Measurements from ENCODE around the gene TKTL1. TPM values are rescaled to one million over a fixed set of nuclear protein-coding genes. Genes with fewer than 3 reads are reported as not detected.

TKTL1 gene
- total RNA-seq, 4 donors from 2014 or later = 0.24 to 0.51 (median 0.34) TPM; not detected in 1

DNA sequence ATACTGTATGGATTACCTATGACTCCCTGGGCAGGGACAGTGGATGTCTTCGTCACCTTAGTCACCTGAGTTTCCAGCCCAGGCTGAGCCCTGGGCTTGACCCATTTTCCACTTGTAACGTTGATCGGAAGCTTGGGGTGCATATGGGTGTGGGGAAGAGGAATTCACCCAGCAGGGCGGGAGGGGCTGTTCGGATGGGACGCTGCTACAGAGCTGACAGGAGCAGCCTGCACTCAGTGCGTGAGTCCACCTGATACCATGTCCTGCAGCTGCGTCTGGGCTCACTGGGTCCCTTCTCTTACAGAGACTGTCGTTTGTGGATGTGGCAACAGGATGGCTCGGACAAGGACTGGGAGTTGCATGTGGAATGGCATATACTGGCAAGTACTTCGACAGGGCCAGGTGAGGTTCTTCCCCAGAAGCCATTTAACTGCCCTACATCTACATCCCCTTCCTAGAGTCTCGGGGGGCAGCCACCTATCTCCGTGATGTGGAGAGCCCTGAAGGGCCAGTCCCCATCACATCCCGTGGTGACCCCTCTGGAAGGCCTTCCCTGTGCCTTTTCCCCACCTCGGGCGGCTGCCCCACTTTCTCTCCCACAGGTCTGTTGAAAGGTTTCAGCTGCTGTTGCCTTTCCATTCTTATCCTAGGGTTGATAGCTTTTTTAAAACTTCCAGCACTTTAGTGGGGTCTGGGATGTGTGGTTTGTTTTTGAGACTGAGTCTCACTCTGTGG, 13.6 kb downstream of the TKTL1 start:
- Histone ChIP-seq H3K4me1 (no peaks in the 10 kb centered on the region), H3K9me3 (no peaks in the 10 kb centered on the region), H3K36me3 (no peaks in the 10 kb centered on the region), H3K27ac (no peak overlapping the region), H3K27me3 (no peaks in the 10 kb centered on the region), H3K4me3 (no peak overlapping the region)
- WGBS = 89% methylated on average over 10 of the region's 16 CpGs
- DNase-seq (ENCODE audit: low spot score in 2 of 2) = no peak
- TF ChIP-seq POLR2AphosphoS5 (IDR thresholded peaks at IDR 0.05) (no peak), EP300 (IDR thresholded peaks at IDR 0.05) (no peak), POLR2A (IDR thresholded peaks at IDR 0.05) (no peak), CTCF (IDR thresholded peaks at IDR 0.05) (no peak)

GRCh38 chrX:154310616-154311536, 15.3 kb downstream of the TKTL1 start:
- DNase-seq (ENCODE audit: low spot score in 2 of 2) = no peak
- TF ChIP-seq POLR2A (IDR thresholded peaks at IDR 0.05) = no peak
- no peak for TF ChIP-seq POLR2AphosphoS5 (IDR thresholded peaks at IDR 0.05)
- TF ChIP-seq EP300 (IDR thresholded peaks at IDR 0.05) = no peak
- TF ChIP-seq CTCF (IDR thresholded peaks at IDR 0.05) = no peak
- H3K27me3 ChIP-seq = no peaks in the 10 kb centered on the region
- H3K27ac ChIP-seq = no peak overlapping the region
- 86% methylated on average over 19 of the region's 19 CpGs for WGBS
- no peaks in the 10 kb centered on the region for H3K9me3 ChIP-seq
- H3K4me3 ChIP-seq = no peak overlapping the region
- no peaks in the 10 kb centered on the region for H3K36me3 ChIP-seq
- no peaks in the 10 kb centered on the region for H3K4me1 ChIP-seq

GRCh38 chrX:154312116-154312515, 16.5 kb downstream of the TKTL1 start:
- TF ChIP-seq EP300 (IDR thresholded peaks at IDR 0.05) = no peak
- no peak for TF ChIP-seq POLR2AphosphoS5 (IDR thresholded peaks at IDR 0.05)
- no peak for TF ChIP-seq POLR2A (IDR thresholded peaks at IDR 0.05)
- TF ChIP-seq CTCF (IDR thresholded peaks at IDR 0.05) = no peak
- H3K4me3 ChIP-seq = no peak overlapping the region
- WGBS = 88% methylated on average over 7 of the region's 7 CpGs
- DNase-seq (ENCODE audit: low spot score in 2 of 2) = no peak
- H3K9me3 ChIP-seq = no peaks in the 10 kb centered on the region
- H3K27me3 ChIP-seq = no peaks in the 10 kb centered on the region
- no peaks in the 10 kb centered on the region for H3K36me3 ChIP-seq
- no peaks in the 10 kb centered on the region for H3K4me1 ChIP-seq
- no peak overlapping the region for H3K27ac ChIP-seq

GRCh38 chrX:154313147-154313546, 17.6 kb downstream of the TKTL1 start:
- DNase-seq (ENCODE audit: low spot score in 2 of 2) = no peak
- H3K27ac ChIP-seq = no peak overlapping the region
- H3K9me3 ChIP-seq = no peaks in the 10 kb centered on the region
- no peaks in the 10 kb centered on the region for H3K36me3 ChIP-seq
- H3K27me3 ChIP-seq = no peaks in the 10 kb centered on the region
- H3K4me3 ChIP-seq = no peak overlapping the region
- no peak for TF ChIP-seq POLR2A (IDR thresholded peaks at IDR 0.05)
- TF ChIP-seq EP300 (IDR thresholded peaks at IDR 0.05) = no peak
- no peak for TF ChIP-seq POLR2AphosphoS5 (IDR thresholded peaks at IDR 0.05)
- no peak for TF ChIP-seq CTCF (IDR thresholded peaks at IDR 0.05)
- 85% methylated on average over 5 of the region's 5 CpGs for WGBS
- H3K4me1 ChIP-seq = no peaks in the 10 kb centered on the region

- WGBS = 69% methylated on average over 3 of the region's 3 CpGs
- no peaks in the 10 kb centered on the region for H3K36me3 ChIP-seq
- DNase-seq (ENCODE audit: low spot score in 2 of 2) = no peak
- H3K27me3 ChIP-seq = no peaks in the 10 kb centered on the region
- H3K4me3 ChIP-seq = no peak overlapping the region
- H3K4me1 ChIP-seq = no peaks in the 10 kb centered on the region
- TF ChIP-seq POLR2AphosphoS5 (IDR thresholded peaks at IDR 0.05) (no peak), CTCF (IDR thresholded peaks at IDR 0.05) (no peak), POLR2A (IDR thresholded peaks at IDR 0.05) (no peak), EP300 (IDR thresholded peaks at IDR 0.05) (no peak)
- no peaks in the 10 kb centered on the region for H3K9me3 ChIP-seq
- no peak overlapping the region for H3K27ac ChIP-seq
Observed at GRCh38 chrX:154315416-154315815, 19.8 kb downstream of the TKTL1 start.
